ENCODE results near the gene ZNF407. TPM values are rescaled to one million over a fixed set of nuclear protein-coding genes. Genes with fewer than 3 reads are reported as not detected.
A peak's percentile ranks its signal among the peaks of the same experiment; 100 is the strongest.

The ZNF407 gene
- total RNA-seq, 2 experiments from 2014 or later: 23.2 to 24.7 TPM

- Histone ChIP-seq H3K9me3 (ENCODE audit: control insufficient read depth in 1 of 2, insufficient read depth in 1 of 2, low read length in 2 of 2) (no peaks in the 10 kb centered on the region), H3K27me3 (ENCODE audit: control insufficient read depth in 1 of 2, insufficient read depth in 2 of 2, low read length in 2 of 2) (no peaks in the 10 kb centered on the region), H3K4me3 (ENCODE audit: low read length) (no peak overlapping the region), H3K27ac (ENCODE audit: low read depth in 1 of 2, low read length in 2 of 2) (no peak overlapping the region), H3K4me1 (ENCODE audit: insufficient read depth, low read length) (no peaks in the 10 kb centered on the region), H3K36me3 (ENCODE audit: insufficient read depth, low read length) (no peaks in the 10 kb centered on the region)
- peaks cover 2% of the 10 kb centered on the region for H3K4me1 Mint-ChIP-seq (ENCODE audit: low read depth)
- intact Hi-C loops (cut with DNase I, micrococcal nuclease): no loop called here
- no peak overlapping the region for H3K27ac Mint-ChIP-seq
- peaks cover 5% of the 10 kb centered on the region for H3K36me3 Mint-ChIP-seq (ENCODE audit: low read depth)
- no peaks in the 10 kb centered on the region for H3K27me3 Mint-ChIP-seq
- CTCF ChIA-PET: no interaction called here
- H3K4me3 Mint-ChIP-seq: no peak overlapping the region
- ATAC-seq (ENCODE audit: poor library complexity): no peak
- DNase-seq: no peak
- no peaks in the 10 kb centered on the region for H3K9me3 Mint-ChIP-seq
- no peak for TF ChIP-seq CTCF (IDR thresholded peaks at IDR 0.05)
- POLR2A ChIA-PET: no interaction called here
Observed at GRCh38 chr18:75035928-75036327, 438.3 kb downstream of the ZNF407 start.

- no peaks in the 10 kb centered on the region for H3K36me3 ChIP-seq (ENCODE audit: insufficient read depth, low read length)
- Mint-ChIP-seq H3K27me3 (no peaks in the 10 kb centered on the region), H3K36me3 (ENCODE audit: low read depth) (peaks cover 5% of the 10 kb centered on the region), H3K9me3 (no peaks in the 10 kb centered on the region), H3K4me1 (ENCODE audit: low read depth) (no peaks in the 10 kb centered on the region), H3K27ac (no peak overlapping the region), H3K4me3 (no peak overlapping the region)
- ChIA-PET CTCF (no interaction called here), POLR2A (no interaction called here)
- no peaks in the 10 kb centered on the region for H3K27me3 ChIP-seq (ENCODE audit: control insufficient read depth in 1 of 2, insufficient read depth in 2 of 2, low read length in 2 of 2)
- DNase-seq (peak in 3 of 14 experiments; percentile 13 to 51 (median 23)), ATAC-seq (ENCODE audit: poor library complexity) (no peak)
- H3K4me1 ChIP-seq (ENCODE audit: insufficient read depth, low read length): no peaks in the 10 kb centered on the region
- intact Hi-C loops (cut with DNase I, micrococcal nuclease): no loop called here
- no peaks in the 10 kb centered on the region for H3K9me3 ChIP-seq (ENCODE audit: control insufficient read depth in 1 of 2, insufficient read depth in 1 of 2, low read length in 2 of 2)
- TF ChIP-seq CTCF (IDR thresholded peaks at IDR 0.05): no peak
- H3K4me3 ChIP-seq (ENCODE audit: low read length): no peak overlapping the region
- H3K27ac ChIP-seq (ENCODE audit: low read depth in 1 of 2, low read length in 2 of 2): no peak overlapping the region
Observed at GRCh38 chr18:75036917-75037688, 439.4 kb downstream of the ZNF407 start.

- no peak for TF ChIP-seq CTCF (IDR thresholded peaks at IDR 0.05)
- DNase-seq: no peak
- no peak overlapping the region for H3K4me3 ChIP-seq (ENCODE audit: low read length)
- H3K27ac ChIP-seq (ENCODE audit: low read depth in 1 of 2, low read length in 2 of 2): no peak overlapping the region
- H3K27ac Mint-ChIP-seq: no peak overlapping the region
- no peaks in the 10 kb centered on the region for H3K9me3 ChIP-seq (ENCODE audit: control insufficient read depth in 1 of 2, insufficient read depth in 1 of 2, low read length in 2 of 2)
- H3K4me3 Mint-ChIP-seq: no peak overlapping the region
- H3K36me3 ChIP-seq (ENCODE audit: insufficient read depth, low read length): no peaks in the 10 kb centered on the region
- no peak for ATAC-seq (ENCODE audit: poor library complexity)
- H3K9me3 Mint-ChIP-seq: no peaks in the 10 kb centered on the region
- intact Hi-C loops (cut with DNase I, micrococcal nuclease): no loop called here
- ChIA-PET CTCF (no interaction called here), POLR2A (interaction anchor here (0.6 kb wide), 2 partner anchors 8 to 55 kb away, joined by 3 read pairs; no protein-coding TSS in a partner anchor)
- H3K27me3 Mint-ChIP-seq: no peaks in the 10 kb centered on the region
- peaks cover 5% of the 10 kb centered on the region for H3K36me3 Mint-ChIP-seq (ENCODE audit: low read depth)
- H3K4me1 ChIP-seq (ENCODE audit: insufficient read depth, low read length): no peaks in the 10 kb centered on the region
- no peaks in the 10 kb centered on the region for H3K4me1 Mint-ChIP-seq (ENCODE audit: low read depth)
- H3K27me3 ChIP-seq (ENCODE audit: control insufficient read depth in 1 of 2, insufficient read depth in 2 of 2, low read length in 2 of 2): no peaks in the 10 kb centered on the region
Observed at GRCh38 chr18:75037689-75037955, 440.0 kb downstream of the ZNF407 start.
